Chondrocyte (in vitro differentiated cells): Measurements from ENCODE around the gene AP1S1. TPM values are rescaled to one million over a fixed set of nuclear protein-coding genes. Genes with fewer than 3 reads are reported as not detected.

Experiments used
- DNase-seq: peaks from one replicate; pipeline ENCODE4 v3.0.0; 2021; ENCODE audit warnings: mixed read lengths, low spot score
- H3K27ac Mint-ChIP-seq: one replicate; pipeline ENCODE4 v1.8.0; 2021; ENCODE audit warnings: mild to moderate bottlenecking, moderate library complexity, mixed read lengths; ENCODE audit not compliant: unreplicated experiment
- H3K27me3 Mint-ChIP-seq: 2 replicates; pipeline ENCODE4 v1.8.0; 2021; ENCODE audit warnings: low read depth, mixed read lengths
- H3K36me3 Mint-ChIP-seq: 2 replicates; pipeline ENCODE4 v1.8.0; 2021; ENCODE audit warnings: low read depth, mixed read lengths
- H3K4me1 Mint-ChIP-seq: 2 replicates; pipeline ENCODE4 v1.8.0; 2021; ENCODE audit warnings: low read depth, mild to moderate bottlenecking, mixed read lengths
- H3K4me3 Mint-ChIP-seq: one replicate; pipeline ENCODE4 v1.8.0; 2021; ENCODE audit warnings: mild to moderate bottlenecking, moderate library complexity, mixed read lengths; ENCODE audit not compliant: unreplicated experiment
- H3K9me3 Mint-ChIP-seq: 2 replicates; pipeline ENCODE4 v1.8.0; 2021; ENCODE audit warnings: low read depth, mixed read lengths
- CTCF ChIP-seq: fragments of 200-600 bp; sonication (generic); IDR thresholded peaks from 2 replicates; pipeline ENCODE4 v1.5.0; 2021; ENCODE audit warnings: antibody characterized with exemption, mild to moderate bottlenecking, moderate library complexity
- microRNA-seq: library from miRNA; unstranded; fragments of <30 nt; microRNA quantifications from one replicate; pipeline ENCODE4 v1.2.0, GENCODE V29; 2020; ENCODE audit warnings: borderline number of aligned reads
- total RNA-seq: library from RNA; stranded (reverse); gene quantifications from 3 replicates; pipeline ENCODE4 v1.2.1, GENCODE V29; 2021

Gene AP1S1
- total RNA-seq, 1 donor from 2014 or later = 60.4 TPM

GRCh38 chr7:101205901-101206664, 51.8 kb downstream of the AP1S1 start:
- Mint-ChIP-seq H3K4me3 (no peak overlapping the region), H3K27me3 (peaks cover 7% of the 10 kb centered on the region), H3K4me1 (peaks cover under 1% of the 10 kb centered on the region), H3K27ac (no peak overlapping the region), H3K9me3 (no peaks in the 10 kb centered on the region), H3K36me3 (peaks cover 26% of the 10 kb centered on the region)
- TF ChIP-seq CTCF = no peak
- no peak for DNase-seq

- H3K4me1 Mint-ChIP-seq = no peaks in the 10 kb centered on the region
Observed at GRCh38 chr7:101206665-101207042, 52.4 kb downstream of the AP1S1 start.

GRCh38 chr7:101207459-101207858, 53.2 kb downstream of the AP1S1 start:
- H3K4me3 Mint-ChIP-seq = no peak overlapping the region
- peaks cover 5% of the 10 kb centered on the region for H3K27me3 Mint-ChIP-seq
- H3K27ac Mint-ChIP-seq = no peak overlapping the region
- no peak for DNase-seq
- no peak for TF ChIP-seq CTCF
- H3K36me3 Mint-ChIP-seq = peaks cover 31% of the 10 kb centered on the region
- H3K9me3 Mint-ChIP-seq = no peaks in the 10 kb centered on the region
- H3K4me1 Mint-ChIP-seq = no peaks in the 10 kb centered on the region

More at GRCh38 chr7:101206665-101207042, 52.4 kb downstream of the AP1S1 start:
- no peak for DNase-seq
- no peak overlapping the region for H3K27ac Mint-ChIP-seq
- TF ChIP-seq CTCF = no peak
- H3K9me3 Mint-ChIP-seq = no peaks in the 10 kb centered on the region
- H3K36me3 Mint-ChIP-seq = peaks cover 28% of the 10 kb centered on the region
- no peak overlapping the region for H3K4me3 Mint-ChIP-seq
- H3K27me3 Mint-ChIP-seq = peaks cover 6% of the 10 kb centered on the region

- Mint-ChIP-seq H3K27me3 (peaks cover under 1% of the 10 kb centered on the region), H3K4me1 (no peaks in the 10 kb centered on the region), H3K4me3 (no peak overlapping the region), H3K27ac (no peak overlapping the region), H3K9me3 (no peaks in the 10 kb centered on the region), H3K36me3 (peaks cover 31% of the 10 kb centered on the region)
- no peak for DNase-seq
- TF ChIP-seq CTCF = no peak
Observed at GRCh38 chr7:101208794-101209193, 54.5 kb downstream of the AP1S1 start.

GRCh38 chr7:101210143-101210542, 55.9 kb downstream of the AP1S1 start:
- Mint-ChIP-seq H3K4me3 (no peak overlapping the region), H3K27me3 (no peaks in the 10 kb centered on the region), H3K4me1 (peaks cover 6% of the 10 kb centered on the region), H3K36me3 (peaks cover 34% of the 10 kb centered on the region), H3K9me3 (no peaks in the 10 kb centered on the region), H3K27ac (no peak overlapping the region)
- TF ChIP-seq CTCF = no peak
- DNase-seq = no peak

Small RNAs within 50 kb of the gene (microRNA-seq; reads per million reads assigned to microRNA genes)
- not detected for gene MIR4653

Other genes starting within 250 kb of the AP1S1 start
- gene MUC3A, start 204.9 kb upstream of the AP1S1 start, total RNA-seq = not detected in 3 replicates
- not detected in 3 replicates for gene MUC12, start 184.9 kb upstream of the AP1S1 start, total RNA-seq
- gene MUC17, start 134.4 kb upstream of the AP1S1 start, total RNA-seq = not detected in 3 replicates
- gene TRIM56, start 69.0 kb upstream of the AP1S1 start, total RNA-seq = 26.1 to 35.7 TPM (median 30.4 TPM) in 3 replicates
- gene SERPINE1, start 27.4 kb upstream of the AP1S1 start, total RNA-seq = 794 to 1,203 TPM (median 1,180 TPM) in 3 replicates
- 0.22 to 0.26 TPM in 2 of 3 replicates, not detected in the other for gene VGF, start 11.1 kb downstream of the AP1S1 start, total RNA-seq
- not detected in 3 replicates for gene NAT16, start 25.8 kb downstream of the AP1S1 start, total RNA-seq
- not detected in 3 replicates for gene MOGAT3, start 46.6 kb downstream of the AP1S1 start, total RNA-seq
- gene PLOD3, start 63.1 kb downstream of the AP1S1 start, total RNA-seq = 129 to 156 TPM (median 149 TPM) in 3 replicates
- 57.2 to 65.0 TPM (median 58.1 TPM) in 3 replicates for gene ZNHIT1, start 63.7 kb downstream of the AP1S1 start, total RNA-seq
- 6.6 to 7.7 TPM (median 7.6 TPM) in 3 replicates for gene CLDN15, start 83.3 kb downstream of the AP1S1 start, total RNA-seq
- 110 to 133 TPM (median 118 TPM) in 3 replicates for gene FIS1, start 90.6 kb downstream of the AP1S1 start, total RNA-seq
- 24.3 to 33.0 TPM (median 26.8 TPM) in 3 replicates for gene IFT22, start 167.3 kb downstream of the AP1S1 start, total RNA-seq
- gene COL26A1, start 208.4 kb downstream of the AP1S1 start, total RNA-seq = 102 to 156 TPM (median 155 TPM) in 3 replicates